ENCODE data around the gene ASPDH.

Gene ASPDH

GRCh38 chr19:50513746-50514345 is at the start of gene ASPDH:
Gene ASPDH (minus strand): TSS chr19:50513913. CDS start chr19:50513823, 90 bp downstream.
- no peak for DNase-seq

GRCh38 chr19:50562996-50563395 is 49.3 kb upstream of the ASPDH start:
- no peak for DNase-seq

- DNase-seq, result no peak
Observed at GRCh38 chr19:50562329-50562728, 48.6 kb upstream of the ASPDH start.

GRCh38 chr19:50559636-50560035 is 45.9 kb upstream of the ASPDH start:
- no peak for DNase-seq

GRCh38 chr19:50558449-50558848 is 44.7 kb upstream of the ASPDH start:
- no peak for DNase-seq

- no peak for DNase-seq
Observed at GRCh38 chr19:50558039-50558438, 44.3 kb upstream of the ASPDH start.

- no peak for DNase-seq
Observed at GRCh38 chr19:50557009-50557613, 43.4 kb upstream of the ASPDH start.

- peak; percentile 75 for DNase-seq
Observed at GRCh38 chr19:50556282-50557008, 42.7 kb upstream of the ASPDH start.

GRCh38 chr19:50555450-50556281 is 42.0 kb upstream of the ASPDH start:
- DNase-seq, result no peak

- DNase-seq, result no peak
Observed at GRCh38 chr19:50555033-50555432, 41.3 kb upstream of the ASPDH start.

- no peak for DNase-seq
Observed at GRCh38 chr19:50554212-50554611, 40.5 kb upstream of the ASPDH start.

GRCh38 chr19:50553134-50553703 is 39.5 kb upstream of the ASPDH start:
- no peak for DNase-seq

GRCh38 chr19:50552540-50552939 is 38.8 kb upstream of the ASPDH start:
- DNase-seq, result no peak

GRCh38 chr19:50551715-50552187 is 38.0 kb upstream of the ASPDH start:
- no peak for DNase-seq

- no peak for DNase-seq
Observed at GRCh38 chr19:50551034-50551714, 37.5 kb upstream of the ASPDH start.

- DNase-seq, result no peak
Observed at GRCh38 chr19:50550594-50550966, 36.9 kb upstream of the ASPDH start.

- DNase-seq, result no peak
Observed at GRCh38 chr19:50549927-50550593, 36.3 kb upstream of the ASPDH start.

- DNase-seq, result no peak
Observed at GRCh38 chr19:50549059-50549926, 35.6 kb upstream of the ASPDH start.

GRCh38 chr19:50548191-50549058 is 34.7 kb upstream of the ASPDH start:
- DNase-seq, result no peak

Measured in activated CD4-positive, alpha-beta T cell treated with anti-CD3 and anti-CD28 coated beads, Interleukin-2, amount 50 U/mL, for 1 hour (primary cell).